ENCODE data around the gene RAD51B.

GRCh38 chr14:68139431-68140075, 320.0 kb downstream of the RAD51B start:
- no peak for TF ChIP-seq POLR2A (IDR thresholded peaks at IDR 0.05)
- TF ChIP-seq CTCF (IDR thresholded peaks at IDR 0.05), result no peak
- TF ChIP-seq EP300 (IDR thresholded peaks at IDR 0.05), result no peak

All from tibial nerve (tissue), 4 donors.